Camera-type eye (tissue), 1 donor: Measurements from ENCODE around the gene ATP9A. TPM values are rescaled to one million over a fixed set of nuclear protein-coding genes. Genes with fewer than 3 reads are reported as not detected.

Source experiments
- total RNA-seq: library from RNA; depleted of rRNA; stranded (reverse); fragments of >200 nt; gene quantifications from one replicate; pipeline ENCODE4 v1.2.3, GENCODE V29; 2014

The ATP9A gene, protein sequence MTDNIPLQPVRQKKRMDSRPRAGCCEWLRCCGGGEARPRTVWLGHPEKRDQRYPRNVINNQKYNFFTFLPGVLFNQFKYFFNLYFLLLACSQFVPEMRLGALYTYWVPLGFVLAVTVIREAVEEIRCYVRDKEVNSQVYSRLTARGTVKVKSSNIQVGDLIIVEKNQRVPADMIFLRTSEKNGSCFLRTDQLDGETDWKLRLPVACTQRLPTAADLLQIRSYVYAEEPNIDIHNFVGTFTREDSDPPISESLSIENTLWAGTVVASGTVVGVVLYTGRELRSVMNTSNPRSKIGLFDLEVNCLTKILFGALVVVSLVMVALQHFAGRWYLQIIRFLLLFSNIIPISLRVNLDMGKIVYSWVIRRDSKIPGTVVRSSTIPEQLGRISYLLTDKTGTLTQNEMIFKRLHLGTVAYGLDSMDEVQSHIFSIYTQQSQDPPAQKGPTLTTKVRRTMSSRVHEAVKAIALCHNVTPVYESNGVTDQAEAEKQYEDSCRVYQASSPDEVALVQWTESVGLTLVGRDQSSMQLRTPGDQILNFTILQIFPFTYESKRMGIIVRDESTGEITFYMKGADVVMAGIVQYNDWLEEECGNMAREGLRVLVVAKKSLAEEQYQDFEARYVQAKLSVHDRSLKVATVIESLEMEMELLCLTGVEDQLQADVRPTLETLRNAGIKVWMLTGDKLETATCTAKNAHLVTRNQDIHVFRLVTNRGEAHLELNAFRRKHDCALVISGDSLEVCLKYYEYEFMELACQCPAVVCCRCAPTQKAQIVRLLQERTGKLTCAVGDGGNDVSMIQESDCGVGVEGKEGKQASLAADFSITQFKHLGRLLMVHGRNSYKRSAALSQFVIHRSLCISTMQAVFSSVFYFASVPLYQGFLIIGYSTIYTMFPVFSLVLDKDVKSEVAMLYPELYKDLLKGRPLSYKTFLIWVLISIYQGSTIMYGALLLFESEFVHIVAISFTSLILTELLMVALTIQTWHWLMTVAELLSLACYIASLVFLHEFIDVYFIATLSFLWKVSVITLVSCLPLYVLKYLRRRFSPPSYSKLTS
- 86.4 TPM for total RNA-seq

DNA sequence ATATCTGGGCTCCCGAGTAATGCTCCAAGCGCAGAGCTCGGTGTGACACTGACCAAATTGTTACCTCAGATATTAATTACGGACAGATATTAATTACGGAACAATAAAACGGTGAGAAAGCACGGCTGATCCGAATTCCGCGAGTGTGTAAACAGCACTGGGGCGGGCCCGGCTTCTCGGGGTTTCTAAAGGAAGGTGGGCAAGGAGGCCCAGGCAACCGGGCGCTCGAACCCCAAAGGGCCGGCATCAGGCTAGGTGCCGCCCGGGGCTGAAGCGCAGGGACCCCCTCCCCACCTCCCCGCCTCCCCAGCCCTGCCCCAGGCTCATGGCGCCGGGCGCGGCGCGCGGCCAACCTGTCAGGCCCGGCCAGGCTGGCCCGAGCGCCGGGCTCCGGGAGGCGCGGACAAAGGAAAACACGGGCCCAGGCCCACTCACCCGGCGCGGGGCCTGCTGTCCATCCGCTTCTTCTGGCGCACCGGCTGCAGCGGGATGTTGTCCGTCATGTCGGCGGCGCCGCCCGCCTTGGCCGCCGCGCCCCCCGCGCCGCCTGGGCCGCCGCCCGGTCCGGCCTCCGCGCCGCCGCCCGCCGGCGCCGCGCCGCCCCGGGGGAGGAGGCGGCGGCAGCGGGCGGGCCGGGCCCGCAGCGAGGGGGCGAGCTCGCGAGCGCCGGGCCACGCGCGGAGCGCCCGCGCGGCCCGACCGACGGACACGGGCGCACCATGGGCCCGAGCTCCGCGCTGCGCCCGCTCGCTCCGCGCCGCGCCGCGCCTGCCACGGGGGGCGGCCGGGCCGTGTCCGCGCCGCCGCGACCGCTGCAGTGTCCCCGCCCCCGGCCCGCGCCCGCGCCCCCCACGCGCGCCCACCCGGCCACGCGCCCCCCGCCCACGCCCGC lies at the start of gene ATP9A:
TSS of gene ATP9A (minus strand) at position 524 of the 892 bp plus-strand sequence. CDS start at position 503, 21 bp downstream.

DNA sequence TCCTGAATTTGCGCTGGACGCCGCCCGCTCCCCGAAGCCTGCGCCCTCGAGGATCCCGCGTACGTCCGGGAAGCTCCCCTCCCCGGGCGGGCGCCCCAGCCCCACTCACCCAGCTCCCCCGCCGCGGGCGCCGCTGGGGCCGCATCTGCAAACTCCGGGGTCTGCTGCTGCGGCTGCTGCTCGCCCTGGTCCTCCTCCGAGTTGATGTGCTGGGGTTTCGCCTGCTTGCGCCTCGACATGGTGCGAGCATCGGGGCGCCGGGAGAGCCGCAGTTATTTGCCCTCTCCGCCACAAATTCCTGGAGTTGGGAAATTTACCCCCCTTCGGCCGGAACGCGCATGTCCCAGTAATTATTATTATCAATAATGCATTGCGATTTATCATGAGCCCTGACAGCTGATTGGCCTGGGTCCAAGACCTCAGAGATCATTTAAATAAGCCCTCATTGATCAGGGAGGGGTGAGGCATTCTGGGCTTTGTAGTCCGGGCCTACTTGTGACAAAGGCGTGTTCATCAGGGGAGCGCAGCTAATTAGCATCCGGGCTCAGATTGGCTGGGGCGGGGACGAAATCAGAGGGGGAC lies 34.1 kb upstream of the ATP9A start, which contains the start of gene SALL4:
TSS of gene SALL4 (minus strand) at position 352 of the 582 bp plus-strand sequence. CDS start at position 239, 113 bp downstream.

Other genes starting within 250 kb of the ATP9A start
- gene NFATC2, start 225.7 kb downstream of the ATP9A start, total RNA-seq: 5.1 TPM
- 1.8 TPM for gene SALL4, start 34.1 kb upstream of the ATP9A start, total RNA-seq